Right lobe of liver (tissue), 6 donors: ENCODE data around the gene ACSM2A. TPM values are rescaled to one million over a fixed set of nuclear protein-coding genes. Genes with fewer than 3 reads are reported as not detected.
"Not testable (repeated sequence)": the region's sequence is repeated elsewhere in the genome, so short reads cannot be mapped to it uniquely, and the experiment has no call there.

Experiments used
- ATAC-seq, 4 donors: fragments of 200-7000 bp; cut with Tn5 transposase; one replicate each; pipeline ENCODE4 v1.9.1; 2020; ENCODE audit warnings: mild to moderate bottlenecking in 4 of 4, moderate library complexity in 4 of 4
- DNase-seq, 3 donors: peaks; one replicate each; pipeline ENCODE4 v3.0.0-alpha.2; 2020
- H3K27ac ChIP-seq, 3 donors: fragments of 200-600 bp; one replicate each; pipeline ENCODE4 v1.8.0; 2022
- H3K27me3 ChIP-seq, 2 donors: fragments of 200-600 bp; one replicate each; pipeline ENCODE4 v1.8.0; 2022
- H3K36me3 ChIP-seq, 4 donors: fragments of 200-600 bp; sonication (generic) in 1 of 4; one replicate each; pipeline versions ENCODE4 v1.5.1 to v1.8.0; 2017 to 2022; ENCODE audit warnings: control low read depth in 1 of 4
- H3K4me1 ChIP-seq, 4 donors: fragments of 200-600 bp; sonication (generic) in 1 of 4; one replicate each; pipeline versions ENCODE4 v1.5.1 to v1.8.0; 2017 to 2022; ENCODE audit warnings: control low read depth in 1 of 4
- H3K4me3 ChIP-seq, 3 donors: fragments of 200-600 bp; one replicate each; pipeline ENCODE4 v1.8.0; 2022
- H3K9me3 ChIP-seq, 4 donors: fragments of 200-600 bp; sonication (generic) in 1 of 4; one replicate each; pipeline versions ENCODE4 v1.5.1 to v1.8.0; 2017 to 2022; ENCODE audit warnings: control low read depth in 1 of 4
- CTCF ChIP-seq, 4 donors: fragments of 200-600 bp in 3 of 4; fragments of 450-650 bp in 1 of 4; IDR thresholded peaks; one replicate each; pipeline versions ENCODE4 v1.5.1 to v1.8.0; 2016 to 2022; ENCODE audit warnings: antibody characterized with exemption in 4 of 4, mild to moderate bottlenecking in 2 of 4
- POLR2A ChIP-seq: fragments of 450-650 bp; IDR thresholded peaks from one replicate; pipeline ENCODE4 v1.6.1; 2017; ENCODE audit warnings: antibody characterized with exemption, mild to moderate bottlenecking
- WGBS: methylation state at CpG from one replicate; pipeline ENCODE4 v1.1.6; 2018; ENCODE audit warnings: low coverage, low lambda C conversion rate; ENCODE audit not compliant: insufficient coverage; ENCODE audit errors: missing lambda C conversion rate; 5-methylcytosine and 5-hydroxymethylcytosine counted together
- intact Hi-C, 2 donors: fragments of 100-400 bp; cut with DNase I; formaldehyde crosslinking; loops; one replicate each; pipeline versions ENCODE4 v1.11.2 to v1.14.1; 2022
- total RNA-seq, 6 experiments: library from RNA; depleted of rRNA in 2 of 6; stranded (reverse); fragments of >200 nt in 2 of 6; fragmentation: NEBNext Ultra II Directional in 3 of 6; extraction: Animal tissue kit (Norgen Biotek cat#: 25700) in 3 of 6; gene quantifications; one replicate each; pipeline versions ENCODE4 v1.1.0 to v1.2.4, GENCODE V29; 2016 to 2023
- donor health status: DM: no; HTN: yes; CAD: no.
- donor health status: DM: no; HTN: no; CAD: no.
- donor health status: DM: no; HTN: no; CAD: no.
- donor health status: DM: no; HTN: yes; CAD: no.
- donor health status: DM: no; HTN: yes; CAD: no.

ACSM2A gene
- total RNA-seq, 6 experiments from 2014 or later = 120 to 532 (median 241) TPM

DNA sequence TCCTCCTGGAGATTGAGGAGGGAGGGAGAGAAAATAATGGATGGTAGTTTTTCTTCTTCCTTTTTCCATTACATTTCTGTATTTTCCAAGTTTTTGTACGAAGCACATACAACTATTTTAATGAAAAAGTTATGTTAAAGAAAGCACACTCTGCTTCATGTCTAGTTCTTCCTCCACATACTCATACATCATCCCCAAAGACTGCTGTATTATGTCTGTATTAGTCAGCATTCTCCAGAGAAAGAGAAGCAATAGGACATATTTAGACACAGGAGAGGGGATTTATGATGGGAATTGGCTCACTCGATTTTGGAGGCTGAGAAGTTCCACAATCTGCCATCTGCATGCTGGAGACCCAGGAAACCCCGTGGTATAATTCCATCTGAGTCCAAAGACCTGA is 10.1 kb upstream of the ACSM2A start:
- Histone ChIP-seq H3K4me1 (peaks cover 0 to 28% (median 11%) of the 10 kb centered on the region in 4 donors), H3K27me3 (no peaks in the 10 kb centered on the region), H3K4me3 (no peak overlapping the region), H3K9me3 (no peaks in the 10 kb centered on the region), H3K27ac (peak overlapping the region; percentile 44 to 90 (median 89)), H3K36me3 (no peaks in the 10 kb centered on the region)
- DNase-seq (no peak), ATAC-seq (no peak)
- intact Hi-C loops = no loop called here
- TF ChIP-seq CTCF (IDR thresholded peaks at IDR 0.05) (no peak), POLR2A (no peak)
- WGBS = 32% methylated on average over 3 of the region's 3 CpGs

DNA sequence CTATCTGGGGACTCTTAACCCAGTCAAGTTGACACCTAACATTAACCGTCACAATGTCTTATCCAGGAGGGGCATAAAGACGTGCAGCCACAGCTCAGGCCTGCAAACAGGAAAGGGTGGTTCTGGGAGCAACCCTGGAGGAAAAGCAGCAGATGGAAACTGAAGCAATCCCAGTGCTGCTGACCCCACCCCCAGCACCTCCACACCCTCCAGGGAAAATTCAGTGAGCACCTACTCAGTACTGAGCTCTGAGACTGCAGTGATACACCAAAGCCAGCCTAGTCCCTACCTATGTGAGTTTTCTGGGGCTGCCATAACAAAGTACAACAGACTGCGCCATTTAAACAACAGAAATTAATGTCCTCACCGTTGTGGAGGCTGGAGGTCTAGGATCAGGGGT is 9.5 kb upstream of the ACSM2A start:
- H3K27me3 ChIP-seq, H3K36me3 ChIP-seq, intact Hi-C loops, H3K4me3 ChIP-seq, DNase-seq, ATAC-seq, H3K9me3 ChIP-seq: not testable (repeated sequence)
- peak overlapping the region in 1 of 3 donors; percentile 89 for H3K27ac ChIP-seq
- H3K4me1 ChIP-seq = peaks cover 0 to 28% (median 11%) of the 10 kb centered on the region in 4 donors
- WGBS = 91% methylated on average over 2 of the region's 4 CpGs

DNA sequence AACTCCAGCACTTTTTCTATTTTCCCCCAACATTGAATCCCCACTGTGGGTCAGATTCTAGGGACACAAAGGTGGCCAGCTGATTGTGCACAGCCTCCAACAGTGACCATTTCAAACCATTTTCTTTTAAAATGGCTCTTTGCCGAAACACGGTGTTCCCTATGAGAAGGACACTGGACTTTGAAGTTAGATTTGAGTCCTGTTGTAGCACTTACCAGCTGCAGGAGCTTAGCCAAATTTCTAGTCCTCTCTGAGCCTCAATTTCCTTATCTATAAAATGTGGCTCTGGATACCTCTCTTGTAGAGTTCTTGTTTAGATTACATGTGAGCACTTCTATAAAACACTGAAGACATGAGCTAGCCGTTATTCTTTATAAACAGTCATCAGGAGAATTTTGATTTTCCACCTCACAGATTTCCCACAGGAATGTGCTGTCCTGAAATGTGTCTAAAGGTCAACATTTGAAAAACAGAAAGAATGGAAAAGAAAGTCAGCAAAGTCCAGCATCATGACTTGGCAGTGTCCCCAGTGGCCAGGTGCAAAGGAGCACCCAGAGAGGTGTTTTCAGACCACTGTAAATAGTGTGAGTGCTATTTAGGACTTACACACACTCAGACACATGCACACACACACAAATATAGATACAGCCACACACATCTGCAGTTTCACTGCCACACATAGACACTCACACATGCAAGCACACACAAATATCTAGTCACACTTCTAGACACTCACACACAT is 4.5 kb upstream of the ACSM2A start:
- DNase-seq, H3K4me1 ChIP-seq, H3K27ac ChIP-seq, intact Hi-C loops, H3K9me3 ChIP-seq, H3K4me3 ChIP-seq, H3K36me3 ChIP-seq, H3K27me3 ChIP-seq: not testable (repeated sequence)
- ATAC-seq = peak; percentile 59 to 74 (median 62)
- no CpG with 5 or more reads among the region's 3 CpGs for WGBS

GRCh38 chr16:20453633-20454032 is 2.3 kb downstream of the ACSM2A start:
- H3K4me3 ChIP-seq = peak overlapping the region in 2 of 3 donors; percentile 59 to 67
- H3K36me3 ChIP-seq, DNase-seq, intact Hi-C loops, H3K27me3 ChIP-seq, ATAC-seq, H3K4me1 ChIP-seq, H3K9me3 ChIP-seq: not testable (repeated sequence)
- WGBS = no CpG with 5 or more reads among the region's 5 CpGs
- H3K27ac ChIP-seq = peak overlapping the region in 2 of 3 donors; percentile 78 to 92

- H3K9me3 ChIP-seq, H3K27ac ChIP-seq, DNase-seq, ATAC-seq, H3K4me1 ChIP-seq, H3K27me3 ChIP-seq, intact Hi-C loops, H3K4me3 ChIP-seq: not testable (repeated sequence)
- peaks cover 0 to 15% (median 4%) of the 10 kb centered on the region in 4 donors for H3K36me3 ChIP-seq
- WGBS = 81% methylated on average over 2 of the region's 2 CpGs
Observed at GRCh38 chr16:20459227-20459626, 7.9 kb downstream of the ACSM2A start.

GRCh38 chr16:20460313-20460712 is 9.0 kb downstream of the ACSM2A start:
- H3K27me3 ChIP-seq, DNase-seq, H3K9me3 ChIP-seq, H3K27ac ChIP-seq, H3K4me1 ChIP-seq, intact Hi-C loops, H3K4me3 ChIP-seq: not testable (repeated sequence)
- 59% methylated on average over 2 of the region's 4 CpGs for WGBS
- ATAC-seq = peak in 3 of 4 donors; percentile 11 to 38 (median 12)
- peaks cover 0 to 17% (median 4%) of the 10 kb centered on the region in 4 donors for H3K36me3 ChIP-seq

DNA sequence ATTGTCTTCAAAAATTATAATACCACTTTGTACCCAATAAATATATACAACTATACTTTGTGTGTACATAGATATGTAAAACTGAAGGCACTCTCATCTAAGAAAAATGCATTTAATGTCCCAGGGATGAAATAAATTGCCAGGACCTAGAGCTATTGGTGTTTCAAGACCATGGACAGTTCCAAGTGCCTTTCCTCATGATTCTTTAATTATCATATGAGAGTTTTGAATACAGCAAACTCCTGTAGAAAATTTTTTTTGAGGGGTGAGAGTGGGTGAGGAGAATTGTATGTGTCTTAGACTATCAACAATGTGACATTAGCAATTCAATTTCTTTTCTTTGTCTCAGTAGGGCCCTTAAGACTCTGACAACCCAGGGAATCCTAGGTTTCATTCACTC is 17.6 kb downstream of the ACSM2A start:
- DNase-seq, H3K9me3 ChIP-seq, H3K27ac ChIP-seq, intact Hi-C loops, H3K4me1 ChIP-seq, H3K27me3 ChIP-seq, ATAC-seq, H3K4me3 ChIP-seq: not testable (repeated sequence)
- peaks cover 0 to 52% (median 9%) of the 10 kb centered on the region in 4 donors for H3K36me3 ChIP-seq

- H3K4me1 ChIP-seq, H3K27me3 ChIP-seq, H3K4me3 ChIP-seq, intact Hi-C loops, ATAC-seq, H3K27ac ChIP-seq, DNase-seq, H3K9me3 ChIP-seq: not testable (repeated sequence)
- H3K36me3 ChIP-seq = peaks cover 0 to 61% (median 14%) of the 10 kb centered on the region in 4 donors
- 100% methylated on average over 1 of the region's 2 CpGs for WGBS
Observed at GRCh38 chr16:20469930-20470329, 18.6 kb downstream of the ACSM2A start.

GRCh38 chr16:20470732-20471131 is 19.4 kb downstream of the ACSM2A start:
- H3K36me3 ChIP-seq = peaks cover 0 to 62% (median 17%) of the 10 kb centered on the region in 4 donors
- H3K27ac ChIP-seq, H3K27me3 ChIP-seq, H3K9me3 ChIP-seq, H3K4me3 ChIP-seq, intact Hi-C loops, DNase-seq, H3K4me1 ChIP-seq, ATAC-seq: not testable (repeated sequence)
- WGBS = 77% methylated on average over 1 of the region's 1 CpG

GRCh38 chr16:20477188-20477744 is 25.9 kb downstream of the ACSM2A start:
- intact Hi-C loops, DNase-seq, H3K4me3 ChIP-seq, H3K27me3 ChIP-seq, H3K4me1 ChIP-seq, H3K9me3 ChIP-seq, H3K27ac ChIP-seq: not testable (repeated sequence)
- H3K36me3 ChIP-seq = peaks cover 0 to 81% (median 25%) of the 10 kb centered on the region in 4 donors
- peak; percentile 48 to 81 (median 62) for ATAC-seq
- WGBS = 5% methylated on average over 2 of the region's 2 CpGs
